T-helper 1 cell treated with Interleukin-12 subunit alpha and Interleukin-12 subunit beta and Interleukin-4 antibody, amounts not matched to agents 30 ng/mL and 1 ng/mL, for 36 hours (primary cell): ENCODE data around the gene DDAH1. TPM values are rescaled to one million over a fixed set of nuclear protein-coding genes. Genes with fewer than 3 reads are reported as not detected.
"Not testable (repeated sequence)": the region's sequence is repeated elsewhere in the genome, so short reads cannot be mapped to it uniquely, and the experiment has no call there.

Source experiments
- intact Hi-C: fragments of 100-400 bp; cut with micrococcal nuclease; formaldehyde crosslinking; loops from one replicate; pipeline ENCODE4 v1.15.1; 2024
- total RNA-seq: library from RNA; stranded (reverse); gene quantifications from 2 replicates; pipeline ENCODE4 v1.2.3, GENCODE V29; 2022

Gene DDAH1
- total RNA-seq, result not detected in 2 replicates

DNA sequence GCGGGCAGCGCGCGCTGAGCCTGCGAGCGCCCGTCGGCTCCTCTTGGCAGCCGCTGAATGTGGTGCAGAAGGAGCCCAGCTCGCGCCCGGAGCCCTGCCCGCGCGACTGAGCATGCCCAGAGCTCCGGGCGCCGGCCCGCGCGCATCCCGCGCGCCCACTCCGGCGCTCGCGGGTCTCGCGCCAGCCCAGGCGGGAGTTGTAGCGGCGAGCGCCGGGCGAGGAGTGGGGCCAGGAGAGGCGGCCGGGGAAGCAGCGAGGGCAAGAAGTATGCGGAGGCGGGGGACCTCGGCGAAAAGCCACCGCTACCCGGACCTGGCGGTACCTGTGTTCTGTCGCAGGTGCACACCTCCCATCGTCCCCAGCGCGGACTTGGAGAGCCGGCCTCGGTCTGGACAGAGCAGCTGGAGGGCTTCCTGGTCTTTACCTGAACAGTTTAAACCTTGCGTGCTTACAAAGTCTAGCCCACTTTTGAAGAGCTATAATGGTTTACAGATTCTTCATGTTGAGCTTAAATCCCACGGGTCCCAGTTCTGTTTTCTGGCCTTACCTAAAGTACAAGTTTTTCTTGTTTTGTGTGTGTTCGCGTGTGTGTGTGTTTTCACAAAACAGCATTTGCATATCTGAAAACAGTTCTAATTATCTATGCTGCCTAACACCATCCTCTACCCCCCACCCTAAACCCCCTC is at the start of gene DDAH1:
TSS of gene DDAH1 (minus strand) at position 61 of the 687 bp plus-strand sequence. CDS start 114 bp downstream, outside the sequence.
- intact Hi-C loops, result no loop called here

DNA sequence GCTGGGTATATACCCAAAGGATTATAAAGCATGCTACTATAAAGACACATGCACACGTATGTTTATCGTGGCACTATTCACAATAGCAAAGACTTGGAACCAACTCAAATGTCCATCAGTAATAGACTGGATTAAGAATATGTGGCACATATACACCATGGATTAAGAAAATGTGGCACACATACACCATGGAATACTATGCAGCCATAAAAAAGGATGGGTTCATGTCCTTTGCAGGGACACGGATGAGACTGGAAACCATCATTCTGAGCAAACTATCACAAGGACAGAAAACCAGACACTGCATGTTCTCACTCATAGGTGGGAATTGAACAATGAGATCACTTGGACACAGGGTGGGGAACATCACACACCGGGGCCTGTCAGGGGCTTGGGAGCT is 49.0 kb upstream of the DDAH1 start:
- intact Hi-C loops, result not testable (repeated sequence)

- intact Hi-C loops, result no loop called here
These were observed 39.5 kb upstream of the DDAH1 start for GRCh38 chr1:85504417-85504816.

DNA sequence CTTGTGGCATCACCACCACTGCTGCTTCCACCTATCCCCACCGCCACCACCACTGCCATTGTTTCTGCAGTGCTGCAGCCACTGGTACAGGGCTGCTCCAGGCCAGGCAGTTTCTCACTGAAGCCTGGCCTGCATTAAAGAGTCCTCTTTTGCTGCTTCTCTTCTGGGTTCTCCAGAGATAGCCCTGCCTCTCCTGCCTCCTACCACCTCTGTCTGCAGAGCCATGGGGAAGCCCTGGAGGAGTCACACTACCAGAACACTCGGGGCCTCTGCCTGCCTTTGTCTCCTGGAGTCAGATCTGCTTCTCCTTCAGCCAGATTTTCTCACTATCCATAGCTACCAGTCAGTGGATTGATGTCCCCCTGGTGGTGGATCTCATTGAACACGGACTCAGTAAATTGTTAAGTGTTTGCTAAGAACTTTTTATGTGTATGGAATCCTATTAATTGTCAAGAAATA is 37.7 kb upstream of the DDAH1 start:
- intact Hi-C loops, result no loop called here

DNA sequence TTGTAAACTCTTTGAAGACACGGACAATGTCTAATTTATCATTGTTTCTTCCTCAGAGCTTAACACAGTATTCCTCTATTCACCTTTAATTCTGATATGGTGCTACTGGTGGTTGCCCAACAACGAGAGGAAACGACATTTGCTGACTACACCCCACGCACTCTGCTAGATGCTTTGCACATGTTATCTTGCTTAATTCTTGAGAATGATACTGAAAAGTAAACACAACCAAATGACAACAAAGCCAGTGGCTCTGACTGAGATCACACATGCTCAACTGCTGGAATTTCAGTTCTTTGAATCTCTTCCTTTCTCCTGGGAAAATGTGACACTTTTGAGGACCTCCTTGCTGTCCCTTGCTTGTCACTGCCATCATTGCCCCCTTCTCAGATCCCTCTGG is 37.2 kb upstream of the DDAH1 start:
- intact Hi-C loops, result no loop called here

DNA sequence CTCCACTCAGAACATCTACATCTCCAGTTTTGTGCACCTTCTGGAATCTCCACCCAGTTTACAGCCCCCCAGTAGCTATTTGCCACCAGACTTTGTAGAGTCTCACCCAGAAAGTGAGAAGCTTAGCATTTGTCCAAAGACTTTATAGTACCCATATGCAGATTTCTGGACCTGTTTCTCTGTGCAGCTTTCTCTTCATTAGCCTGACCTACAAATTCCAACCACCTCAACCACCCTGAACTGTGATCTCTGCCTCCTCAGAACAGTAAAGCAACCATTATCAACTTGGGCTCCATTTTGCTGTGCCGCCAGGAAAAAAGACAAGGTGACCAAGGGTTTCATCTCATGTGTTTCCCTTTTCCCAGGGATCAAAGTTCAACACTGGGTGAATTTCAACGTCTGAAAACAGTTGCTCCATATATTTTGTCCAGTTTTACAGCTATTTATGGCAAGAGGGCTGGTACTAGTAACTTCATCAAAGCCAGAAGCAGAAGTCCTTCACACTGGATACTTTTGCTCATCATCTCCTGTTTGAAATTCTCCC is 36.5 kb upstream of the DDAH1 start:
- intact Hi-C loops, result no loop called here

DNA sequence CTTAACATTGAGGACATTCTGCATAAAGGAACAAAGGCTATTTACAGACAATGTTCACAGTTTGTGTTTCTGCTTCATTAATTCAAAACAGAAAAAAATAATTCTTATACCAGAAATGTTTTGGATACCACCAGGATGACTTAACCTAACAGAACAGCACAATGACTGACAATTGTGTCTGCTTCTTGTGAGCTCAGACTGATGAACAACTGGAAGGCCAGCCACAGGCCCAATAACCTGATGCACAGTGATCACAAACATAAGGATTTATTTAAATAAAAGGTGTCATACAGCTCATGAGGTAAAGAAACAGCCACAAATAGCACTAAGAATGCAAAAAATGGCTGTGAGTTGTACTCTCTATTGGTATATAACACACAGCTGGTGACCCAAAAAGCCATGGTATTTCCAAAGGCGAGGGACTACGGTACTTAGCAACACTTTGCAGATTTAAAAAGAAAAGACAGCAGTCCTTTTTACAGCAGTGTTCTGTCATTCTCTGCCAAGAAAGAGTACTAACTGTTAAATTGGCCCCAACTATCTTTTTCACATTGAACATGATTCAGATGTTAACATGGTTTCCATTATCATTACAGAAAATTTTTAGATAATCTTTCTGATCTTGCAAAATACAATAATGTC is 32.1 kb upstream of the DDAH1 start:
- intact Hi-C loops, result no loop called here

- intact Hi-C loops, result no loop called here
These were observed 30.6 kb upstream of the DDAH1 start for GRCh38 chr1:85495556-85495955.

DNA sequence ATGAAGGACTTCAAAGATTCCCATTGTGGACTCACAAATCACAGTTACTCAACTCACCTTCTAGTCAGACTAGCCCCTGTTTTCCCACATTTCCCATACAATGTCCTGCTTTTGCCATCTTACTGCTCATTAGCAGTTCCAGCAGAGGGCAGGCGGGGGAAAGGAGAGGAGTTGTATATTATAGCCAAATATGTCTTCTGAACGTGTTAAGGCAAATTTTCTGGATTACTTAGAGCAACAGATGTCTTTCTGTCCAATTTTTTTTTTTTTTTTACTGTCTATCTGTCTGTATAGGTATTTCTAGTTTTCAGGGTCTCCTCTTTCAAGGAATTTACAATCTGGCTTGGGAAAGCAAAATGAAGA is 29.9 kb upstream of the DDAH1 start:
- intact Hi-C loops, result no loop called here

DNA sequence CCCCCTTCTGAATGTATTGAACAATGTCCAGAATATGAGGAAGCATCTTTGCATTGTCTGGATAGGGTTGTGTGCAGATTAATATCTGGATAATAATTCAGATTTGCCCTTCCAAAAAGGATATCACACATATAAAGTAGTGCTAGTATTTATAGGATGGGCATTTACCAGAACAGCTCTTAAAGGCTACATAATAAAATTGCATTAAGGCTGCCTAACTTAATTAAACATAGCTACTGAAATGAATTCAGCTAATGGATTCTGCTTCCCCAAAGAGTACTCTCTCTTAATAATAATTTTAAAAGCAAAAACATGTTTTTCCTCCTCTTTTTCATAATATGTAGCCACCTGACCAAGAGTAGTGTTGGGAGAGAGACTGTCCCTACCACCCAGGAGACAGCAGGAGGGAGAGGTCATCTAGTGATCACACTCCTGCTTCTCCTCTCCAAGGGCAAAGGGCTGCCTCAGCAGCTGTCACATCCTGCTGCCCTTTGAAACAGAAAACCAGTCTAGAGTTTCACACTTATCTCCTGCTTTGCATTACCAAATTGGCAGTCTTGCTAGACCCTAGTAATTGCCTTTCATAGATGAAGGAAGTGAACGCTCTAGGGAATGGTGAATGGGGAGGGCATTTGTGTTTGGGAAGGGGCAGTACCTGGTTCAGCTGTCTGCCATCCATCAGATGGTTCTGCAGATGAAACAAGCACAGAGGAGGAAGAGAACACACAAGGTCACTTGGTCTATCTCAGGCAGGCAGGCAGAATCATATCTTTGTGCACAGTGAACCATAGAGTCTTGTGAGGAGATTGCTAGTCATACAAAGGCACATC is 29.3 kb upstream of the DDAH1 start:
- intact Hi-C loops, result no loop called here

GRCh38 chr1:85490270-85490985 is 25.5 kb upstream of the DDAH1 start:
- intact Hi-C loops, result no loop called here

DNA sequence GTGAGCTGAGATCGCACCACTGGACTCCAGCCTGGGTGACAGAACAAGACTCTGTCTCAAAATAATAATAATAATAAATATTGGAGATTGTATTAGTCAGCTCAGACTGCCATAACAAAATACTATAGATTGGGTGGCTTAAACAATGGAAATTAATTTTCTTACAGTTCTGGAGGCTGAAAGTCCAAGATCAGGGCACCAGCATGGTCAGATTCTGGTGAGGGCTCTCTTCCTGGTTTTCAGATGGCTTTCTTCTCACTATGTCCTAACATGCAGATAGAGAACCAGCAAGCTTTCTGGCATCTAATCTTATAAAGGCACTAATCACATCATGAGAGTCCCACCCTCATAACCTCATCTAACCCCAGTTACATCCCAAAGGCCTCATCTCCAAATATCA is 23.2 kb upstream of the DDAH1 start:
- intact Hi-C loops, result no loop called here

GRCh38 chr1:85485516-85485915 is 20.6 kb upstream of the DDAH1 start:
- intact Hi-C loops, result no loop called here

GRCh38 chr1:85484716-85485115 is 19.8 kb upstream of the DDAH1 start:
- intact Hi-C loops, result no loop called here

DNA sequence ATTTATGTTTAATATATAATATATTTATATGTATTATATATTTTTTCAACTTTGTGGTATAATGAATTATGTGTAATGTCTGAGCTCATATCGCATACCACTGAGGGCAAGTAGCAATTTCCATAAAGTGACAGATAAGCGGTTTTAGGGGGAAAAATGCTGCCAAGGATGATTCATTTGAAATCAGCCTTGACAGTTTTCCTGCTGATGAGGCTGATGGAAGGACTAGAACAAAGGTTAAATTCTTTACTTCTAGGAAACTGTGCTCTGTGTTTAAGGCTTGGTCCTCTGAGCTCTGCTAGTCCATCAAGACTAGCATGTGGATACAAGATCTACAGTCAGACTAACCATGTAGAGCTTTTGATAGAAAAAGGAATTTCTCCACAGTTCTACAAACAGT is 19.3 kb upstream of the DDAH1 start:
- intact Hi-C loops, result no loop called here

GRCh38 chr1:85481688-85482087 is 16.7 kb upstream of the DDAH1 start:
- intact Hi-C loops, result no loop called here

GRCh38 chr1:85480566-85480965 is 15.6 kb upstream of the DDAH1 start:
- intact Hi-C loops, result no loop called here

GRCh38 chr1:85479491-85479890 is 14.5 kb upstream of the DDAH1 start:
- intact Hi-C loops, result no loop called here

- intact Hi-C loops, result no loop called here
These were observed 13.4 kb upstream of the DDAH1 start for GRCh38 chr1:85478366-85478765.

- intact Hi-C loops, result no loop called here
These were observed 10.1 kb upstream of the DDAH1 start for GRCh38 chr1:85475055-85475454.

- intact Hi-C loops, result no loop called here
These were observed 8.4 kb upstream of the DDAH1 start for GRCh38 chr1:85473390-85473789.
